CD4-positive, alpha-beta T cell treated with Interleukin-1 beta for 1 hour (primary cell): ENCODE measurements around the gene PRCP.

ENCODE experiments used
- DNase-seq, 2 donors: peaks; one replicate each; pipeline ENCODE4 v3.0.0-alpha.2; 2020 to 2022

PRCP gene

GRCh38 chr11:82775736-82776346, 124.4 kb downstream of the PRCP start:
- peak in 1 of 2 donors; percentile 21 for DNase-seq

GRCh38 chr11:82775218-82775617, 125.0 kb downstream of the PRCP start:
- DNase-seq: no peak
